Measurements from ENCODE around the gene B4GALT1.
A peak's percentile ranks its signal among the peaks of the same experiment; 100 is the strongest.

Gene B4GALT1

DNA sequence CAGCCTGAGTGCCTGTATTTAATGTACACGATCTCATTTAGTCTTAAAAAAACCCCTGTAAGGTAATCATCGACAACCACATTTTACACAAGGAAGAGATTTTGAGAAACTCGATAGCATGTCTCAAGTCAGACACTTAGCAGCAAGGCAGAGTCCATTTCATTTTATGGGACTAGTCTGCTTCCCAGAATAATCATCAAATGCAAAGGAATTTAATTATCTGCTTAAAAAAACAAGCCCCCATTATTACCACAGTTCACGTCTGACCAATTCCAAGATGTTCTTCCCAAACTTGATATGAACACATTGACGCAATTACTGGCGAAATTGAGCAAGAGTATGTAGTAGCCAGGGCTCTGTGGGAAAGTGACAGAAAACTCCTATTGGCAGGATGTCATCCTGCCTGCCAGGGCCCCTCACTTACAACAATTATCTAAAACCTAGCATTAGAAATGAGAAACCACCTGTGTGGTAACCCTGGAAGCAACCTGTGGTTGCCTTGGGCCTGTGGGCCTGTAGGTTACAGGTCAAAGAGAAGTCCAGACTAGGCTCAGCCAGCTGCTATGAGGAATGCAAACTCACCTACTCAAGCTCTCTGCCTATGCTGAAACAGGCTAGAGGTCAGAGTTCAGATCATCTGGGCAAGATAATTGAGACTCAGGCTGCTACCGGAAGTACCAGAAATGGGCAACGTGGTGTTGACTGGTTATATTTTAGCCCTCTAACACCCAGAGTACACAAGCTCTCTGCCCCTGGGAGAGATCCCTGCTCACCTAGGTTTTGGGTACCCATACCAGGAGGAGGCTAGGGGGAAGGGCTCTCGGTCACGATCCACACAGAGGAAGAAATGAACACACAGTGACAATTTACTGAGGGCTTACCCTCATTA is 1.6 kb downstream of the B4GALT1 start:
- peak overlapping the region; percentile 94 for H3K27ac ChIP-seq
- no peak for TF ChIP-seq ZFX (IDR thresholded peaks at IDR 0.05; ENCODE audit: borderline replicate concordance)
- TF ChIP-seq, protein P1, sequence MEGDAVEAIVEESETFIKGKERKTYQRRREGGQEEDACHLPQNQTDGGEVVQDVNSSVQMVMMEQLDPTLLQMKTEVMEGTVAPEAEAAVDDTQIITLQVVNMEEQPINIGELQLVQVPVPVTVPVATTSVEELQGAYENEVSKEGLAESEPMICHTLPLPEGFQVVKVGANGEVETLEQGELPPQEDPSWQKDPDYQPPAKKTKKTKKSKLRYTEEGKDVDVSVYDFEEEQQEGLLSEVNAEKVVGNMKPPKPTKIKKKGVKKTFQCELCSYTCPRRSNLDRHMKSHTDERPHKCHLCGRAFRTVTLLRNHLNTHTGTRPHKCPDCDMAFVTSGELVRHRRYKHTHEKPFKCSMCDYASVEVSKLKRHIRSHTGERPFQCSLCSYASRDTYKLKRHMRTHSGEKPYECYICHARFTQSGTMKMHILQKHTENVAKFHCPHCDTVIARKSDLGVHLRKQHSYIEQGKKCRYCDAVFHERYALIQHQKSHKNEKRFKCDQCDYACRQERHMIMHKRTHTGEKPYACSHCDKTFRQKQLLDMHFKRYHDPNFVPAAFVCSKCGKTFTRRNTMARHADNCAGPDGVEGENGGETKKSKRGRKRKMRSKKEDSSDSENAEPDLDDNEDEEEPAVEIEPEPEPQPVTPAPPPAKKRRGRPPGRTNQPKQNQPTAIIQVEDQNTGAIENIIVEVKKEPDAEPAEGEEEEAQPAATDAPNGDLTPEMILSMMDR (IDR thresholded peaks at IDR 0.05), result no peak

DNA sequence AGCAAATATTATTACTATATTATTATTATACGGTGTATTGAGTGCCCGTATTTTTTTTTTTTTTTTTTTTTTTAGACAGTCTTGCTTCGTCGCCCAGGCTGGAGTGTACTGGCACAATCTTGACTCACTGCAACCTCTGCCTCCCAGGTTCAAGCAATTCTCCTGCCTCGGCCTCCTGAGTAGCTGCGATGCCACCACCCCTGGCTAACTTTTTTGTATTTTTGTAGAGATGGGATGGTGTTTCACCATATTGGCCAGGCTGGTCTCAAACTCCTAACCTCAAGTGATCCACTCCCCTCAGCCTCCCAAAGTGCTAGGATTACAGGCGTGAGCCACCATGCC is 2.2 kb downstream of the B4GALT1 start:
- H3K27ac ChIP-seq, result peak overlapping the region; percentile 94

DNA sequence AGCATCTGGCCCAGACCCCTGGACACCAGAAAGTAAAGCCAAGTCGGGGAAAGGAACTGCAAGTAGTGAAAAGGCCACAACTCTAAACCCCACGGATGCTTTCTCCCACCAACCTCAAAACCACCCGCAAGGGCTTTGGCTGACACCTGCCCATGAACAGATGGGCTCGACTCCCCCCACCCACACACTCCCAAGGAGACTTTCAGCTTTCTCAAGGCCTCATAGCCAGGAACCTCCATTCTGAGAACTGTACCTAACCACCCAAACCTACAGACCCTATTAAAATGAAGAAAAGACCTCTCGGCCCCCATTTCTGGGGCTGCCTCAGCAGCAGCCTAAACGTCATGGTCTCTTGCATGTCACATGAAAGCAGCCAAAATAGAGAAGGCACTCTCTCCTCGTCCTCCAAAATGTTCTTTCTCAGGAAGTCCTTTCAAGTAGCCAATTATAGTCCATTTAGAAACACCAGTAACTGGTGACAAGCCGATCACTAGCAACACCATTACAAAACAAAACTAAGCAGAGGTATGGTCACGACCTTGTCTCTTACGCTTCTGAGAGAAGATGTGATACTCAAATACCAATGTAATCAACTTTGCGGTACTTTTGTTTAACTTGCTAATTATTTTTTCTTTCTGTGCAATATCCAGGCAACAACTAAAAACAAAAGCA is 2.9 kb downstream of the B4GALT1 start:
- peak overlapping the region; percentile 94 for H3K27ac ChIP-seq
- no peak for TF ChIP-seq ZFX (IDR thresholded peaks at IDR 0.05; ENCODE audit: borderline replicate concordance)
- TF ChIP-seq, protein P1 (IDR thresholded peaks at IDR 0.05), result no peak

DNA sequence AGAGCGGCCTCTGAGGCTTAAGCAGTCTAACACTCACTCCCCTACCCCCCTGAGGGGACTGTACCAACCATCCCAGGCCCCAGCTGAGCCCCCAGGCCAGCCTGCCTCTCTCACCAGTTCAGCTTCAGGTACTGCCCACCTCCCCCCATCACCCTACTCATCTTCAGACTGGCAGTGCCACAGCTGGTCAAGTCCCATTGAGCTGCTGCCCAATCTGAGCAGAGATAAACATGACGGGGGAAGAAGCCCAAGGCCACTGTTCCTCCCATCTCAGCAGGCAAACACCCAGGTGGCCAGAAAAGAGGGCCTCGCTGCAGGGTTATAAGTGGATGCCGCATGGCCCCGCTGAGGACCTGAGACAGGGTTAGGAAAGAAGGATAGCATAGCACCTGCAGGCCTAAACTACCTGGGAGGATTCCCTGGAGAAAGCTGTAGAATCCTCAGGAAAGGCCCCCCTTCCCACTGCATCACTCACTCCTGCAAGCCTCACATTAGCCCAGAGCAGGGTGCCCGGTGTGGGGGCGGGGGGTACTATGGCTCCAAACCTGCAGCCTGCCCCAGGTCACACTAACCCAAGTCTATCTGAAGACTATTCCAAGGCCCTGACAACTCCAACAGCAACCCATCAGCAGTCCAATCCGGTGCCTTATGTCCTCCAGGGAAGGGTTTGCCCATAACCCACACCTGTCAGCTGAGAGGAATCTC is 3.6 kb downstream of the B4GALT1 start:
- H3K27ac ChIP-seq, result peak overlapping the region; percentile 94
- TF ChIP-seq, protein P1 (IDR thresholded peaks at IDR 0.05), result no peak
- no peak for TF ChIP-seq ZFX (IDR thresholded peaks at IDR 0.05; ENCODE audit: borderline replicate concordance)

DNA sequence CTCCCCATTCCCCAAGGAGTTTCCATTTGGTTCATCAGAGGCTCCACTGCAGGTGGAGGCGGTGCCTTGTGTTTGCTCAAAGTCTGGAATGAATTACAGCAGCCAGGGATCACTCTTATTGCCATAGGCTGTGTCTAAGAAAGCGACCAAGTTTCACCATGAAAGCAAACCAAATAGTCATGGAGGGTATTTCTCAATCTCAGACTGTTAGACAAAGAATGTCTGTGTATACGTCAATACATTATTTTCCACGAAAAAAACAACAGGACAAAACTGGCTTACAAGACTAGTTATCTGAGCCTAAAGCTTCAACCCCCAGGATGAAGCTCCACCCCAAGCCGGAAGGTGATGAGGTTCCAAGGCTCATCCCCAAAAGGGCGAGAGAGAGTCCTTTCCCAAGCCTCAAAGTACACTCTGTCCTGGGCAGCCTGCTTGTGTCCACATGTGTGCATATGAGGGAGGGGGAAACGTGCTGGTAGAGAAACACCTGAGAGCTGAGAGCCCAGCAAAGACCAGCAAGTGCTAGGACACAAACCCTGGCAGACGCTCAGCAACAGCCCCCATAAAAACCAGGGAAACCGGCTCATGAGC is 4.3 kb downstream of the B4GALT1 start:
- no peak for TF ChIP-seq ZFX (IDR thresholded peaks at IDR 0.05; ENCODE audit: borderline replicate concordance)
- TF ChIP-seq, protein P1 (IDR thresholded peaks at IDR 0.05), result no peak
- H3K27ac ChIP-seq, result peak overlapping the region; percentile 94

DNA sequence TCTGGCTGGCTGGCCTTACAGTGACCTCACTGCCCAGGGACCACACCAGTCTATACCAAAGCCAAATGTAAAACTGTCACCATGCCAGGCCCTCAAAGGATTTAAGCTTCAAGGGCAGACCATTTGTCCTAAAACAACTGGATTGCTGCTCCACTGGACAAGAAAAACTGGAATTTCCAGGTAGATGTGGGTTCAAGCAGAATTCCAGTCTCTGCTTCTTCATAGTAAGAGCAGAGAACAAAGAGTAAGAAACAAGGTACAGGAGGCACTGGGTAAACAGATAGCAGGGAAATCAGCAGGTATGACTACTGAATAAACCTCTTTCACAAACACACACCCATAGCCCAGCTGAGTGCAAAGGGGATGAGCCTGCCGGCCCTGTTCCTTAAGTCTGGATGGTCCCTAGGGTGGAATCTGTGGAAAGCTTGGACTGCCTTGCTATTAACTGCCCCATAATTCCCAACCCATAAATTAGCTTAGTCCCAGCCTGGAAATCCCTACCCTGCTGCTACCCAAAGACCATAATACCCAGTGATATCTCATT is 5.5 kb downstream of the B4GALT1 start:
- no peak for TF ChIP-seq ZFX (IDR thresholded peaks at IDR 0.05; ENCODE audit: borderline replicate concordance)
- TF ChIP-seq, protein P1 (IDR thresholded peaks at IDR 0.05), result no peak
- H3K27ac ChIP-seq, result peak overlapping the region; percentile 94

DNA sequence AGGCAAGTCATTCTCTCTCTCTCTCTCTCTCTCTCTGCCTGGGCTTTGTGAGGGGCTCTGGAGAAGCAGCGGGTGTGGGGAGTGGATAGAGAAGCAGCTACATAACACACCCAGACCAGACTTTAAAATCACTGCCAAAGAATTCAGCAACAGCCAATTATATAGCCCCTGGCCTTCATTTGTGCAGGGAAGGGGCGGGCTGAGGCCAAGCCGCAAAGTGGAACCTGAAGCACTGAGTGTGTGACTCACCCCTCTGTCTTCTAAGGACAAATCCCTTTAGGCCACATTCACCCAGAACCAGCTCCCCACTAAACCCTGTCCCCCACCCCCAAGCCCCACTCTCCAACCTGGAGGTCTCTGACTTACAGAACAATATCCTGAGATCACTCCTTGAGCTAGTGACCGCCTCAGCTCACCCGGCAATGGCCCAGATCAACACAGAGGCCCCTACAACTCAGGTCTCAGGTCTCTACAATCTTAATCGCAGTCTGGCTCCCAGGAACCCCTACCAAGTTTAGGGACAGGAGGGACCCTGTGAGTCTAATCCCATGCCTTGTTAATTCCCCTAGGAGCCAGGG is 6.0 kb downstream of the B4GALT1 start:
- H3K27ac ChIP-seq, result peak overlapping the region; percentile 94
- TF ChIP-seq, protein P1 (IDR thresholded peaks at IDR 0.05), result no peak
- no peak for TF ChIP-seq ZFX (IDR thresholded peaks at IDR 0.05; ENCODE audit: borderline replicate concordance)

DNA sequence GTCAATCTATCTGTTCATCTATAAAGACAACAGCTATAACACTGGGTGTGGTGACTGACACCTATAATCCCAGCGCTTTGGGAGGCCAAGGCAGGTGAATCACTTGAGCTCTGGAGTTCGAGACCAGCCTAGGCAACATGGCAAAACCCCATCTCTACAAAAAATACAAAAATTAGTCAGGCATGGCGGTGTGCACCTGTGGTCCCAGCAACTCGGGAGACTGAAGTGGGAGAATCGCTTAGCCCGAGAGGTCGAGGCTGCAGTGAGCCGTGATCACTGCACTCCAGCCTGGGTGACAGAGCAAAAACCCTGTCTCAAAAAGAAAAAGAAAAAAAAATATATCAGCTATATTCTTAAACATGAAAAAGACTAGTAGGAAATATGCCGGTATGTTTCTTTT is 6.7 kb downstream of the B4GALT1 start:
- H3K27ac ChIP-seq, result peak overlapping the region; percentile 94

Data from 22Rv1 (cell line).